Panc1 (cell line): ENCODE results near the gene GSTA5. TPM values are rescaled to one million over a fixed set of nuclear protein-coding genes. Genes with fewer than 3 reads are reported as not detected.

ENCODE experiments used
- ATAC-seq: fragments of 200-7000 bp; cut with Tn5 transposase; 2 replicates; pipeline ENCODE4 v1.9.1; 2020; ENCODE audit warnings: mild to moderate bottlenecking, moderate library complexity
- BruUV-seq: library from RNA; stranded (reverse); fragments of 400-500 nt; replicated peaks from 2 replicates; lab custom pipeline; 2021; lab: Mats Ljungman, UMichigan
- CTCF ChIA-PET: fragments of 300-600 bp; sonication (Branson Sonifier 250); formaldehyde crosslinking; loops from one replicate; lab custom pipeline; 2022; ENCODE audit warnings: antibody characterized with exemption; lab: Charles Lee
- POLR2A ChIA-PET: fragments of 300-600 bp; sonication (Branson Sonifier 250); formaldehyde crosslinking; loops from one replicate; lab custom pipeline; 2022; ENCODE audit warnings: antibody characterized with exemption; lab: Charles Lee
- DNase-seq: peaks from one replicate; pipeline ENCODE4 v3.0.0-alpha.2; 2010; ENCODE audit warnings: low read depth, low spot score
- H3K27ac ChIP-seq: 2 replicates; pipeline ENCODE4 v1.5.1; 2011; ENCODE audit warnings: mild to moderate bottlenecking, low read length, inconsistent platforms
- H3K27me3 ChIP-seq: fragments of 200-500 bp; sonication (Bioruptor generic); 2 replicates; pipeline ENCODE4 v1.6.0; 2014; ENCODE audit warnings: low read length, inconsistent platforms; ENCODE audit not compliant: control insufficient read depth, insufficient read depth
- H3K36me3 ChIP-seq: fragments of 200-500 bp; sonication (Bioruptor generic); 2 replicates; pipeline ENCODE4 v1.5.1; 2014; ENCODE audit warnings: inconsistent platforms, mild to moderate bottlenecking, low read length, moderate library complexity; ENCODE audit not compliant: control insufficient read depth, insufficient read depth
- H3K4me1 ChIP-seq: 2 replicates; pipeline ENCODE4 v1.5.1; 2011; ENCODE audit warnings: inconsistent platforms, mild to moderate bottlenecking, low read length, moderate library complexity; ENCODE audit not compliant: control insufficient read depth, insufficient read depth
- H3K4me3 ChIP-seq, 2 experiments: 2 replicates each; pipeline ENCODE4 v1.5.1; 2011 to 2012; ENCODE audit warnings: low read depth in 2 of 2, low read length in 2 of 2, mild to moderate bottlenecking in 2 of 2, inconsistent platforms in 1 of 2, moderate library complexity in 1 of 2
- H3K9me3 ChIP-seq: fragments of 200-500 bp; sonication (Bioruptor generic); 2 replicates; pipeline ENCODE4 v1.5.1; 2014; ENCODE audit warnings: low read depth, mild to moderate bottlenecking, inconsistent platforms, low read length, moderate library complexity; ENCODE audit not compliant: control insufficient read depth, insufficient read depth
- CTCF ChIP-seq: fragments of 450-650 bp; IDR thresholded peaks from 2 replicates; pipeline ENCODE4 v1.5.1; 2017; ENCODE audit warnings: mild to moderate bottlenecking
- POLR2AphosphoS5 ChIP-seq: IDR thresholded peaks from 2 replicates; pipeline ENCODE4 v1.6.1; 2012; ENCODE audit warnings: mild to moderate bottlenecking, low read depth, low read length, moderate library complexity
- SIN3A ChIP-seq: IDR thresholded peaks from 2 replicates; pipeline ENCODE4 v1.6.1; 2012; ENCODE audit warnings: low read depth, mild to moderate bottlenecking, low read length, moderate library complexity, borderline replicate concordance; ENCODE audit not compliant: insufficient read depth
- TCF7L2 ChIP-seq: IDR thresholded peaks from 2 replicates; pipeline ENCODE4 v1.6.1; 2011; ENCODE audit warnings: mild to moderate bottlenecking, low read depth, low read length, inconsistent platforms
- in situ Hi-C: cut with HindIII; loops from 2 replicates; pipeline ENCODE4 v1.10.0; 2016; ENCODE audit warnings: low sequenced_read_pairs, low pct_unique_long_range_greater_than_20kb
- intact Hi-C: fragments of 100-400 bp; cut with micrococcal nuclease; formaldehyde crosslinking; loops from one replicate; pipeline ENCODE4 v1.10.0; 2022; ENCODE audit not compliant: unreplicated experiment
- total RNA-seq: library from RNA; stranded (reverse); gene quantifications from one replicate; pipeline ENCODE4 v1.2.1, GENCODE V29; 2021; ENCODE audit not compliant: unreplicated experiment
- TF ChIP-seq, protein P1 (sequence below), 2 experiments: IDR thresholded peaks; 2 replicates each; pipeline ENCODE4 v1.6.1; 2011 to 2012; ENCODE audit warnings: low read depth in 2 of 2, control low read depth in 1 of 2, low read length in 1 of 2, mild to moderate bottlenecking in 1 of 2, moderate library complexity in 1 of 2; ENCODE audit not compliant: insufficient read depth in 1 of 2

GSTA5 gene
- total RNA-seq, 1 experiment from 2014 or later, result not detected

DNA sequence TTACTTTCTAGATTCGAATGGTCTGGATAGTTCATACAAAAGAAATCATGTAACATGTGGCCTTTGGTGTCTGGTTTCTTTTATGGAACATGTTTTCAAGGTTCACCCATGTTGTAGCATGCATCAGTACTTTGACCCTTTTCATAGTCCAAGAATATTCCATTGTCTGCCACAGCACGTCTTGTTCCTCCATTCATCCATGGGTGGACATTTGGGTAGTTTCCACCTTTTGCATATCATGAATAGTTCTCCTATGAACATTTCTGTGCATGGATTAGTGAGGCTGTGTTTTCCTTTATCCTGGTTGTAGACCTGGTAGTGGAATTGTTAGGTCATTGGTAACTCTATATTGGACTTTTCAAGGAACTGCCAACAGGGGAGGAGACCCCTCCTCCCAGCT is 37.2 kb upstream of the GSTA5 start:
- intact Hi-C loops (no loop called here), in situ Hi-C loops (no loop called here)
- Histone ChIP-seq H3K27me3 (no peaks in the 10 kb centered on the region), H3K36me3 (no peaks in the 10 kb centered on the region), H3K4me3 (no peak overlapping the region), H3K4me1 (no peaks in the 10 kb centered on the region), H3K27ac (no peak overlapping the region), H3K9me3 (no peaks in the 10 kb centered on the region)
- TF ChIP-seq TCF7L2 (no peak), POLR2AphosphoS5 (no peak), CTCF (no peak), SIN3A (no peak)
- TF ChIP-seq, protein P1, sequence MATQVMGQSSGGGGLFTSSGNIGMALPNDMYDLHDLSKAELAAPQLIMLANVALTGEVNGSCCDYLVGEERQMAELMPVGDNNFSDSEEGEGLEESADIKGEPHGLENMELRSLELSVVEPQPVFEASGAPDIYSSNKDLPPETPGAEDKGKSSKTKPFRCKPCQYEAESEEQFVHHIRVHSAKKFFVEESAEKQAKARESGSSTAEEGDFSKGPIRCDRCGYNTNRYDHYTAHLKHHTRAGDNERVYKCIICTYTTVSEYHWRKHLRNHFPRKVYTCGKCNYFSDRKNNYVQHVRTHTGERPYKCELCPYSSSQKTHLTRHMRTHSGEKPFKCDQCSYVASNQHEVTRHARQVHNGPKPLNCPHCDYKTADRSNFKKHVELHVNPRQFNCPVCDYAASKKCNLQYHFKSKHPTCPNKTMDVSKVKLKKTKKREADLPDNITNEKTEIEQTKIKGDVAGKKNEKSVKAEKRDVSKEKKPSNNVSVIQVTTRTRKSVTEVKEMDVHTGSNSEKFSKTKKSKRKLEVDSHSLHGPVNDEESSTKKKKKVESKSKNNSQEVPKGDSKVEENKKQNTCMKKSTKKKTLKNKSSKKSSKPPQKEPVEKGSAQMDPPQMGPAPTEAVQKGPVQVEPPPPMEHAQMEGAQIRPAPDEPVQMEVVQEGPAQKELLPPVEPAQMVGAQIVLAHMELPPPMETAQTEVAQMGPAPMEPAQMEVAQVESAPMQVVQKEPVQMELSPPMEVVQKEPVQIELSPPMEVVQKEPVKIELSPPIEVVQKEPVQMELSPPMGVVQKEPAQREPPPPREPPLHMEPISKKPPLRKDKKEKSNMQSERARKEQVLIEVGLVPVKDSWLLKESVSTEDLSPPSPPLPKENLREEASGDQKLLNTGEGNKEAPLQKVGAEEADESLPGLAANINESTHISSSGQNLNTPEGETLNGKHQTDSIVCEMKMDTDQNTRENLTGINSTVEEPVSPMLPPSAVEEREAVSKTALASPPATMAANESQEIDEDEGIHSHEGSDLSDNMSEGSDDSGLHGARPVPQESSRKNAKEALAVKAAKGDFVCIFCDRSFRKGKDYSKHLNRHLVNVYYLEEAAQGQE (IDR thresholded peaks at IDR 0.05; ENCODE audit: insufficient read depth in 1 of 2, low read depth in 2 of 2, low read length in 1 of 2), result no peak
- BruUV-seq, result no TSS peak
- DNase-seq (no peak), ATAC-seq (no peak)
- POLR2A ChIA-PET, result no interaction called here
- CTCF ChIA-PET, result no interaction called here

DNA sequence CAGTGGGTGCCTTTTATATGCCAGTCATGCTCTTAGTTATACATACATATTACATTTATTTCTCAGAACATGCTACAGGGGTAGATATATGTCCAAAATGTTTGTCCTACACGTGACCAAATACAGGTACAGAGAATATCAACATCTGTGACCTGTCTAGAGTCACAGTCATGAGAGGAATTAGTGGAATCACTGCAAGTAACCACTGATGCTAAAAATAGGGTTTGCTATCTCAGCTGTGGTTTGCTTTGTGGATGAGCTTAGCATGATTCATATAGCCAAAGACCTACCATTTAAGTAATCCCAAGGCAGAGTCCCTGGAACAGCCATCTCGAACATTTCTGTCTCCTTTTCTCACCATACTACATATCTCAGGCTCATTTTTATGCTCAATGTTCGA is 36.6 kb upstream of the GSTA5 start:
- H3K27ac ChIP-seq, result no peak overlapping the region
- DNase-seq (peak; percentile 65), ATAC-seq (no peak)
- ChIA-PET POLR2A (no interaction called here), CTCF (no interaction called here)
- in situ Hi-C loops (no loop called here), intact Hi-C loops (no loop called here)
- H3K4me3 ChIP-seq, result no peak overlapping the region
- H3K4me1 ChIP-seq, result no peaks in the 10 kb centered on the region
- H3K9me3 ChIP-seq, result no peaks in the 10 kb centered on the region
- BruUV-seq, result no TSS peak
- TF ChIP-seq, protein P1 (IDR thresholded peaks at IDR 0.05; ENCODE audit: insufficient read depth in 1 of 2, low read depth in 2 of 2, low read length in 1 of 2), result no peak
- TF ChIP-seq CTCF, result no peak
- H3K36me3 ChIP-seq, result no peaks in the 10 kb centered on the region
- no peaks in the 10 kb centered on the region for H3K27me3 ChIP-seq
